Kidney epithelial cell (primary cell): ENCODE data around the gene DYNC1I1. TPM values are rescaled to one million over a fixed set of nuclear protein-coding genes. Genes with fewer than 3 reads are reported as not detected.
A peak's percentile ranks its signal among the peaks of the same experiment; 100 is the strongest.

ENCODE experiments used
- DNase-seq: peaks from one replicate; pipeline ENCODE4 v3.0.0-alpha.2; 2010; ENCODE audit warnings: low read depth
- H3K27me3 ChIP-seq: 2 replicates; pipeline ENCODE4 v1.6.0; 2011; ENCODE audit warnings: low read length; ENCODE audit not compliant: control insufficient read depth, insufficient read depth
- H3K36me3 ChIP-seq: 2 replicates; pipeline ENCODE4 v1.5.1; 2011; ENCODE audit warnings: low read length; ENCODE audit not compliant: control insufficient read depth, insufficient read depth
- H3K4me3 ChIP-seq: 2 replicates; pipeline ENCODE4 v1.5.1; 2011; ENCODE audit warnings: low read depth, mild to moderate bottlenecking, control low read depth, low read length
- CTCF ChIP-seq: IDR thresholded peaks from 2 replicates; pipeline ENCODE4 v1.5.1; 2011; ENCODE audit warnings: mild to moderate bottlenecking, moderate library complexity, low read length, control low read depth, inconsistent platforms; ENCODE audit not compliant: insufficient read depth, poor library complexity, severe bottlenecking
- total RNA-seq: library from RNA; depleted of rRNA; stranded (reverse); fragments of >200 nt; gene quantifications from 2 replicates; pipeline ENCODE4 v1.2.3, GENCODE V29; 2015

Gene DYNC1I1
- total RNA-seq, 1 donor from 2014 or later = 0.08 TPM

GRCh38 chr7:95916573-95917297, 144.4 kb downstream of the DYNC1I1 start:
- peak; percentile 12 for DNase-seq

GRCh38 chr7:95917634-95918033, 145.3 kb downstream of the DYNC1I1 start:
- H3K27me3 ChIP-seq = peaks cover 5% of the 10 kb centered on the region
- H3K4me3 ChIP-seq = no peak overlapping the region
- TF ChIP-seq CTCF = no peak
- no peak for DNase-seq
- no peaks in the 10 kb centered on the region for H3K36me3 ChIP-seq

More at GRCh38 chr7:95916573-95917297, 144.4 kb downstream of the DYNC1I1 start:
- H3K4me3 ChIP-seq = no peak overlapping the region
- no peaks in the 10 kb centered on the region for H3K36me3 ChIP-seq
- H3K27me3 ChIP-seq = peaks cover 5% of the 10 kb centered on the region
- peak; percentile 82 for TF ChIP-seq CTCF

GRCh38 chr7:95919556-95919955, 147.2 kb downstream of the DYNC1I1 start:
- DNase-seq = no peak
- H3K27me3 ChIP-seq = peaks cover 2% of the 10 kb centered on the region
- no peak for TF ChIP-seq CTCF
- H3K36me3 ChIP-seq = no peaks in the 10 kb centered on the region
- H3K4me3 ChIP-seq = no peak overlapping the region

- H3K27me3 ChIP-seq = no peaks in the 10 kb centered on the region
- DNase-seq = no peak
- no peak for TF ChIP-seq CTCF
- H3K4me3 ChIP-seq = no peak overlapping the region
- H3K36me3 ChIP-seq = no peaks in the 10 kb centered on the region
Measured at GRCh38 chr7:95921543-95921942, 149.2 kb downstream of the DYNC1I1 start.

- no peak for TF ChIP-seq CTCF
- DNase-seq = no peak
- H3K4me3 ChIP-seq = no peak overlapping the region
- no peaks in the 10 kb centered on the region for H3K36me3 ChIP-seq
- H3K27me3 ChIP-seq = no peaks in the 10 kb centered on the region
Measured at GRCh38 chr7:95922191-95922590, 149.8 kb downstream of the DYNC1I1 start.

- no peak for DNase-seq
- TF ChIP-seq CTCF = no peak
- Histone ChIP-seq H3K27me3 (no peaks in the 10 kb centered on the region), H3K36me3 (no peaks in the 10 kb centered on the region), H3K4me3 (no peak overlapping the region)
Measured at GRCh38 chr7:95925236-95925635, 152.9 kb downstream of the DYNC1I1 start.
